Left kidney (tissue), 2 donors: Measurements from ENCODE around the gene EGR1. TPM values are rescaled to one million over a fixed set of nuclear protein-coding genes. Genes with fewer than 3 reads are reported as not detected.
"Not testable (repeated sequence)": the region's sequence is repeated elsewhere in the genome, so short reads cannot be mapped to it uniquely, and the experiment has no call there.

Source experiments
- DNase-seq: peaks from one replicate; pipeline ENCODE4 v3.0.0-alpha.2; 2013
- polyA plus RNA-seq: library from polyadenylated mRNA; unstranded; fragments of 120-200 nt; gene quantifications from one replicate; pipeline ENCODE4 v1.2.1, GENCODE V29; 2013; ENCODE audit not compliant: insufficient read length

The EGR1 gene
- polyA plus RNA-seq, 1 donor = 244 TPM

DNA sequence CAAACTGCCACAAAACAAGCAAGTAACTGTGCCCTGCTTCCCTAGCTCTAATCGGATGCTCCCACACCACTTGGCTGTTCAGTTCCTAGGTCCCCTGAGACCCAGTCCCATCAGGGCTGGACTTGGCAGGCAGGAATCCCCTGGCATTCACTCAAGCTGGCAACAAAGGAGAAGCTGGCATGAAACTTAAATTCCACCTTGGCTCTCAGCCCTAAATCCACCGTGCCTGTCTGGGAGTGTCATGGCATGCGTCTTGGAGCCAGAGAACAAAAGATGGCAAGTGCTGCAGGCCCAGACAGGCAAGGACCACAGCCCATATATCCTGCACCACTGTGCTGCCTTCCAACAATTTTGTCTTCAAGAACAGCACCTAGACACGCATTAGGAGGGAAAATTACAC lies 39.5 kb downstream of the EGR1 start:
- DNase-seq = no peak

DNA sequence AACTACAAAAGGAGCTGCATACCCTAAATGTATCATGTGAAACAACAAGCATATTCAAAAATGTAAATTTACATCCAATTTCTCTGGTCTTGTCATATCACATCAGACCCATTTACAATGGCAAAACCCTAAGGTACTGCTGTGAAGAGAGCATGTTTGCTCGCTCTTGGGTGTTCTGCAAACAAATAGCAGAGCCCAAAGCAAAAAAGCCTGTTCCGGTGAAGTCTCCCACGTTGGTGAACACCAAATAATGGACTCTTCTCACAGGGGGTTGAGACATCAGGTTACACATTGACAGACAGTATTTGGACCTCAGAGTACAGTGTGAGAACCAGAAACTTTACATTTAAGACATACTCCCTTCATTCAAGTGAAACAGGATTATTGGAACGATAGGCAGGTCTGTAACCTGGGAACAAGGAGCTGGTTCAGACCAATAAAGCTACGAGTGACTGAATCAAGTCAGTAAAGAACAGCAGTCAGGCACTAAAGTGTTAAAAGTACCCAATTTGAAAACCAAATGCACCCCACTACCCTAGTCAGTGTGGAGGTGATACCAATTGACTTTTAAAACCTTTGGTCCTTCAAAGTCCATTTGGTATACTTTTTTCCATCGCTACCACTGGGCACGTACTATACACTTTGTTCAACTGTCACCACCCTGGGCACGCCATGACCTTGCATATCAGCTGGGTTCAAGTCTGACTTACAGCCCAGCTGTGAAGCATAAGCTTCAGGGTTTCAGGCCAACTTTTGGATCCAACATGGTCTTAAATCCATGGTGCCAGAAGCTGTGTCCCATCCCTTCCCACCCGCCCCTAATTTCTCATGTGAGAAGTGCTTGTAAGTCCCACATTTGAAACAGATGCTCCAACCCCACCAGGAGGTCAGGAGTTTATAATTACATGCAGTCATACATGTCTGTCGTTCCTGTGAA lies 41.4 kb downstream of the EGR1 start:
- no peak for DNase-seq

DNA sequence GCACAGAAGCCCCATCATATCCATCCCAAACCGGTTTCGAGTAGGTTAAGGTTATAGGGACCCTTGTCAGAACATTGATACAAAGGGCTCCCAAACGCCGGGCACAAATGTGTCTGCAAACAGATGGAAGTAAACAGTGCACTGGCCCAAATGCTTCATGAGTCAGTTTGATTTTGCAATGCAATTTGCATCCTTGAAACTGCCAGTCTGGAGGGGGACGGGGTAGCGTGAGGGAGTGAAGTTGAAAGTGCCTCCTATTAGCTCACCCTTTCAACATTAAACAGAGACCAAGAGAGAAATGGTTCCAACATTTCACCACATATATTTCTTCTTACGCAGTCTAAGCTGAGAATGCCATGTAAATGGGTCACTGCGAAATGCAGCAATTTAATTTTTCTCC lies 42.2 kb downstream of the EGR1 start:
- not testable (repeated sequence) for DNase-seq

DNA sequence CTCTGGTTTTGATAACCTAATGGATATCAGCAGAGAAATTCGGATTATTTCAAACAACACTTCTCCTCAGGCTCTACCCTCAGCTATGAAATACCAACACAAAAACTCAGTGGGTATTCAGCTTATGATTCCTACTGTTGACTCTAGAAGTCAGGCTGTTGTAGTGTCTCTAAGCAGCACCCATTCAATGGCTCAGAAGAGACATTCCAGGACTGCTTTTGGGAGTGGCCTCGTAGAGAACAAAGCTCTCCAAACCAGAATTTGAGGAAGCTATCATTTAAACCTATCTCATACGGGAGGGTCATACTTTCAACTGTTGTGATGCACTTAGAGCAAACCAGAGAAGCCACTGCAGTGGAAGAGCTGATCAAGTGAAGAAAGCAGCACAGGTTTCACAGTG lies 43.7 kb downstream of the EGR1 start:
- DNase-seq = no peak

DNA sequence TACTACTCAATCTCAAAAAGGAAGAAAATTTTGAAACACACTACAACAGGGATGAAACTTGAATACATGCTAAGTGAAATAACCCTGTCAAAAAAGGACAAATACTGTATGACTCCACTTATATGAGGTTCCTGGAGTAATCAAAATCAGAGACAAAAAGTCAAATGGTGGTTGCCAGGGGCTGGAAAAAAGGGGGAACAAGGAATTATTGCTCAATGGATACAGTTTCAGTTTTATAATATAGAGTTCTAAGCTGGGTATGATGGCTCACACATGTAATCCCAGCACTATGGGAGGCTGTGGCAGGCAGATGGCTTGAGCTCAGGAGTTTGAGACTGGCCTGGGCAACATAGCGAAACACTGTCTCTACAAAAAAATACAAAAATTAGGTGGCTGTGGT lies 48.7 kb downstream of the EGR1 start:
- DNase-seq = no peak

DNA sequence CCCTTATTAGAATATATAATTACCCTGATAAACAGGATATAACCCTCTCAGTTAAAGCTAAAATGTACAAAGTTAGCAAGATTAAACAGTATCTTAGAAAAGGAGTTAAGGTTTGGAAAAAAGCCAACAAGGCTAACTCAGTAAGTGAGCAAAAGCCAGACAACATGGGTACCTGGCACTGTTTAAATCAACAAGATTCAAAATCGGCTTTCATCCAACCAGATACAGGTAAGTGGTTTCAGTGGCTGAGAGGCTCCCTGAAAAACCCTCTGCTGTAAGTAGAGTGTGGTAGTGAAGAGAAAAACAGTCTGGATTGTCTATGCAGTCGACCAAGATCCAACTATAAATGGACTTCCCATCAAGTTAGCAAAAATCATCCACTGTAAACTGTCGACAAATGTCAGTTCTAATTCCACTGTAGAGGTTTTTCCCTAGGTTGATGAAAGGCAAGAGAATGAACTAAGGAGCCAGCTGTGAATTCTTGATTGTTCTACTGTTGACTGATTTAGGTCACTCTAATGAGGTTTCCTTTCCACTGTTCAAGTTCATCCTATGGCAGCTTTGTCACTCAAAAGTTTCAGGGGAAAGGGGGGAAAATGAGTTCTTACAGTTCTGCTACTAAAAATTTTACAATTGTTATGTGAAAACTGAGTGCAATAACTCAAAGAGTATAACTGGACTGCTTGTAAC lies 50.4 kb downstream of the EGR1 start:
- no peak for DNase-seq

DNA sequence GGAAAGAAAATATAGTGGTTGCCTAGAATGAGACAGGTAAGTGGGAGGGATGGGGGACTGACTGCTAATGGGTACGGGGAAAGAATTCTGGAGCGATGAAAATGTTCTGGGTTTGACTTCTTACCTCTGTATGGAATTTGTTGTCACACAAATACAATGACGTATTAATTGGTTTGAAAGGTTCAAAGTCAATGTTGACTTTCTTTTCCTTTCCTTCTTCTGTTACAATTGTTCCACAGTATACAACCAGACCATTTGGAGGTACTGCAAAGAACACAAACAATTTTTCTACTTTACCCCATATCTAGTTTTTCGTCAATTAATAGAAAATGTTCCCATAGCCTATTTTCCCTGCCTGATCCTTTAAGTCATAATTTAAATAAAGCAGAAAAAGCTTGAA lies 52.2 kb downstream of the EGR1 start:
- no peak for DNase-seq

Other genes starting within 250 kb of the EGR1 start
- 3.2 TPM for gene GFRA3, start 190.9 kb upstream of the EGR1 start, polyA plus RNA-seq
- gene CDC25C, start 133.7 kb upstream of the EGR1 start, polyA plus RNA-seq = 11.7 TPM
- 35.2 TPM for gene FAM53C, start 127.2 kb upstream of the EGR1 start, polyA plus RNA-seq
- 116 TPM for gene KDM3B, start 112.8 kb upstream of the EGR1 start, polyA plus RNA-seq
- 10.1 TPM for gene REEP2, start 26.4 kb upstream of the EGR1 start, polyA plus RNA-seq
- 88.6 TPM for gene ETF1, start 77.8 kb downstream of the EGR1 start, polyA plus RNA-seq
- gene HSPA9, start 109.9 kb downstream of the EGR1 start, polyA plus RNA-seq = 365 TPM